Activated CD8-positive, alpha-beta memory T cell treated with anti-CD3 and anti-CD28 coated beads, Interleukin-2, amount 50 U/mL, for 24 hours (primary cell): ENCODE data around the gene CGN.

ENCODE experiments used
- DNase-seq: peaks from one replicate; pipeline ENCODE4 v3.0.0-alpha.2; 2020; ENCODE audit errors: extremely low read depth

Gene CGN

GRCh38 chr1:151524736-151525135, 13.5 kb downstream of the CGN start:
- no peak for DNase-seq

GRCh38 chr1:151526735-151527525, 15.7 kb downstream of the CGN start:
- no peak for DNase-seq

GRCh38 chr1:151529211-151529702, 18.1 kb downstream of the CGN start:
- no peak for DNase-seq

GRCh38 chr1:151529781-151530180, 18.6 kb downstream of the CGN start:
- no peak for DNase-seq

- no peak for DNase-seq
These were observed 19.3 kb downstream of the CGN start for GRCh38 chr1:151530461-151530860.

- no peak for DNase-seq
These were observed 22.7 kb downstream of the CGN start for GRCh38 chr1:151533870-151534269.

- DNase-seq = peak; percentile 53
These were observed 23.6 kb downstream of the CGN start for GRCh38 chr1:151534662-151535278.

GRCh38 chr1:151535326-151536271, 24.4 kb downstream of the CGN start:
- no peak for DNase-seq

- no peak for DNase-seq
These were observed 25.3 kb downstream of the CGN start for GRCh38 chr1:151536499-151536898.

- DNase-seq = no peak
These were observed 25.9 kb downstream of the CGN start for GRCh38 chr1:151537112-151537511.

- no peak for DNase-seq
These were observed 28.3 kb downstream of the CGN start for GRCh38 chr1:151539321-151540020.

GRCh38 chr1:151540021-151540981, 29.1 kb downstream of the CGN start, which contains the start of gene TUFT1:
TSS of gene TUFT1 (plus strand) at chr1:151540309. CDS start at chr1:151540367, 58 bp downstream.
- DNase-seq = peak; percentile 79

- no peak for DNase-seq
These were observed 29.8 kb downstream of the CGN start for GRCh38 chr1:151540982-151541377.

- no peak for DNase-seq
These were observed 30.6 kb downstream of the CGN start for GRCh38 chr1:151541752-151542151.

- no peak for DNase-seq
These were observed 31.5 kb downstream of the CGN start for GRCh38 chr1:151542710-151543129.

GRCh38 chr1:151545542-151545941, 34.4 kb downstream of the CGN start:
- DNase-seq = no peak

GRCh38 chr1:151546011-151546925, 35.1 kb downstream of the CGN start:
- no peak for DNase-seq

GRCh38 chr1:151547119-151547899, 36.1 kb downstream of the CGN start:
- DNase-seq = no peak
